HepG2 (cell line): ENCODE results near the gene BCL2L1. TPM values are rescaled to one million over a fixed set of nuclear protein-coding genes. Genes with fewer than 3 reads are reported as not detected.
A peak's percentile ranks its signal among the peaks of the same experiment; 100 is the strongest.

ENCODE experiments used
- ATAC-seq: fragments of 200-7000 bp; cut with Tn5 transposase; 3 replicates; pipeline ENCODE4 v1.9.1; 2020; ENCODE audit warnings: mild to moderate bottlenecking, moderate library complexity
- BruUV-seq: library from RNA; stranded (reverse); fragments of 400-500 nt; replicated peaks from 2 replicates; lab custom pipeline; 2021; lab: Mats Ljungman, UMichigan
- CTCF ChIA-PET: fragments of 300-600 bp; formaldehyde crosslinking; extraction: SDS; loops from one replicate; lab custom pipeline; 2021; ENCODE audit warnings: low total read pairs, inconsistent platforms, low intra/inter-chr PET ratio; lab: Yijun Ruan, JAX
- POLR2A ChIA-PET: fragments of 350-600 bp; sonication (Branson Sonifier 250); formaldehyde crosslinking; loops from one replicate; lab custom pipeline; 2020; ENCODE audit warnings: antibody characterized with exemption, inconsistent platforms; lab: Yijun Ruan, JAX
- DNase-seq: peaks from one replicate; pipeline ENCODE4 v3.0.0-alpha.2; 2015; ENCODE audit warnings: low spot score
- FAIRE-seq: peaks from 3 replicates; lab custom pipeline; 2011; peaks lifted over from hg19 to GRCh38; lab: Jason Lieb, UNC
- H2AFZ ChIP-seq: one replicate; pipeline ENCODE4 v1.6.1; 2011; ENCODE audit warnings: low read length, inconsistent platforms
- H3K27ac ChIP-seq: fragments of 300-600 bp; 3 replicates; pipeline ENCODE4 v1.8.0; 2011; ENCODE audit warnings: mixed run types, mild to moderate bottlenecking, mixed read lengths, low read length, inconsistent platforms; ENCODE audit not compliant: insufficient read depth; ENCODE audit errors: extremely low read length
- H3K27me3 ChIP-seq, 2 experiments: fragments of 200-600 bp in 1 of 2; 2 replicates in 1 of 2; 3 replicates in 1 of 2; pipeline versions ENCODE4 v1.6.0 to v1.8.0; 2011; ENCODE audit warnings: low read length in 2 of 2, mild to moderate bottlenecking in 2 of 2, moderate library complexity in 2 of 2, inconsistent platforms in 1 of 2; ENCODE audit not compliant: insufficient read depth in 2 of 2, control insufficient read depth in 1 of 2
- H3K36me3 ChIP-seq, 2 experiments: fragments of 200-600 bp in 1 of 2; replicated peaks in 1 of 2; 2 replicates in 1 of 2; 3 replicates in 1 of 2; pipeline versions ENCODE4 v1.5.1 to v1.8.0; 2011; ENCODE audit warnings: low read length in 2 of 2, inconsistent platforms in 1 of 2; ENCODE audit not compliant: insufficient read depth in 2 of 2, control insufficient read depth in 1 of 2
- H3K4me1 ChIP-seq: 2 replicates; pipeline ENCODE4 v1.5.1; 2012; ENCODE audit warnings: low read length, inconsistent platforms; ENCODE audit not compliant: insufficient read depth
- H3K4me2 ChIP-seq: 2 replicates; pipeline ENCODE4 v1.6.0; 2011; ENCODE audit warnings: low read depth, low read length, inconsistent platforms
- H3K4me3 ChIP-seq, 3 experiments: fragments of 200-600 bp in 1 of 3; sonication (generic), shearing (Covaris generic) in 1 of 3; replicated peaks in 1 of 3; 2 replicates each; pipeline ENCODE4 v1.5.1; 2011 to 2016; ENCODE audit warnings: low read length in 3 of 3, inconsistent platforms in 2 of 3, low read depth in 2 of 3, mild to moderate bottlenecking in 2 of 3, control low read depth in 1 of 3, mixed read lengths in 1 of 3; ENCODE audit not compliant: insufficient read depth in 1 of 3
- H3K79me2 ChIP-seq: one replicate; pipeline ENCODE4 v1.6.1; 2011; ENCODE audit warnings: low read length, inconsistent platforms; ENCODE audit not compliant: insufficient read depth
- H3K9ac ChIP-seq: 2 replicates; pipeline ENCODE4 v1.6.0; 2011; ENCODE audit warnings: mild to moderate bottlenecking, low read depth, low read length, inconsistent platforms; ENCODE audit not compliant: insufficient read depth
- H3K9me3 ChIP-seq: 2 replicates; pipeline ENCODE4 v1.5.1; 2012; ENCODE audit warnings: mild to moderate bottlenecking, low read length
- H4K20me1 ChIP-seq: 2 replicates; pipeline ENCODE4 v1.6.0; 2011; ENCODE audit warnings: inconsistent platforms, mild to moderate bottlenecking, low read length, moderate library complexity; ENCODE audit not compliant: insufficient read depth
- BCL6 ChIP-seq: IDR thresholded peaks from 2 replicates; pipeline ENCODE4 v1.6.1; 2016; ENCODE audit warnings: missing genetic modification reagents, missing compliant biosample characterization
- DPF2 ChIP-seq: sonication (generic); formaldehyde crosslinking; IDR thresholded peaks from 2 replicates; pipeline ENCODE4 v1.4.0; 2020; ENCODE audit warnings: mild to moderate bottlenecking, low read depth, missing genetic modification reagents, borderline replicate concordance
- FOXK1 ChIP-seq: sonication (generic); formaldehyde crosslinking; IDR thresholded peaks from 2 replicates; pipeline ENCODE4 v1.4.0; 2020; ENCODE audit warnings: low read depth, missing genetic modification reagents, borderline replicate concordance
- GMEB2 ChIP-seq: IDR thresholded peaks from 2 replicates; pipeline ENCODE4 v1.6.1; 2016; ENCODE audit warnings: missing biosample characterization, missing genetic modification reagents, low read depth
- HIVEP1 ChIP-seq: sonication (generic); formaldehyde crosslinking; IDR thresholded peaks from 2 replicates; pipeline ENCODE4 v1.4.0; 2020; ENCODE audit warnings: mild to moderate bottlenecking, missing genetic modification reagents
- JARID2 ChIP-seq: sonication (generic); formaldehyde crosslinking; IDR thresholded peaks from 2 replicates; pipeline ENCODE4 v1.8.1; 2023; ENCODE audit warnings: missing genetic modification reagents, inconsistent platforms; ENCODE audit not compliant: insufficient replicate concordance
- KDM2A ChIP-seq: sonication (generic); formaldehyde crosslinking; IDR thresholded peaks from 2 replicates; pipeline ENCODE4 v1.4.0; 2020; ENCODE audit warnings: low read depth, missing genetic modification reagents, borderline replicate concordance
- MEIS2 ChIP-seq: sonication (generic); formaldehyde crosslinking; IDR thresholded peaks from 2 replicates; pipeline ENCODE4 v1.9.0; 2021; ENCODE audit warnings: mild to moderate bottlenecking, missing genetic modification reagents
- NFYB ChIP-seq: sonication (generic); formaldehyde crosslinking; IDR thresholded peaks from 2 replicates; pipeline ENCODE4 v1.4.0; 2020; ENCODE audit warnings: missing genetic modification reagents
- NONO ChIP-seq, 2 experiments: fragments of 450-650 bp in 1 of 2; sonication (generic) in 1 of 2; formaldehyde crosslinking in 1 of 2; IDR thresholded peaks in 1 of 2; conservative IDR thresholded peaks in 1 of 2; 2 replicates each; pipeline versions ENCODE4 v1.6.1 to v1.8.0; 2017 to 2022; ENCODE audit warnings: mild to moderate bottlenecking in 1 of 2, missing genetic modification reagents in 1 of 2, moderate library complexity in 1 of 2
- NR3C1 ChIP-seq: sonication (generic); formaldehyde crosslinking; IDR thresholded peaks from 2 replicates; pipeline ENCODE4 v1.4.0; 2020; ENCODE audit warnings: missing genetic modification reagents
- PATZ1 ChIP-seq: sonication (generic); formaldehyde crosslinking; IDR thresholded peaks from 2 replicates; pipeline ENCODE4 v1.4.0; 2020; ENCODE audit warnings: missing genetic modification reagents
- PITX1 ChIP-seq: sonication (generic); formaldehyde crosslinking; IDR thresholded peaks from 2 replicates; pipeline ENCODE4 v1.5.1; 2020; ENCODE audit warnings: mild to moderate bottlenecking, missing genetic modification reagents
- RBM22 ChIP-seq: fragments of 200-400 bp; formaldehyde crosslinking; optimal IDR thresholded peaks from 2 replicates; pipeline ENCODE3; 2017; ENCODE audit warnings: mild to moderate bottlenecking, low read length, moderate library complexity
- STAG1 ChIP-seq: sonication (generic); formaldehyde crosslinking; IDR thresholded peaks from 2 replicates; pipeline ENCODE4 v1.4.0; 2020; ENCODE audit warnings: missing genetic modification reagents
- ZC3H13 ChIP-seq: sonication (generic); formaldehyde crosslinking; IDR thresholded peaks from 2 replicates; pipeline ENCODE4 v1.8.1; 2023; ENCODE audit warnings: mild to moderate bottlenecking, missing genetic modification reagents, moderate library complexity
- ZNF563 ChIP-seq: sonication (generic); formaldehyde crosslinking; IDR thresholded peaks from 2 replicates; pipeline ENCODE4 v1.8.0; 2022; ENCODE audit warnings: mild to moderate bottlenecking, moderate library complexity, missing genetic modification reagents
- ZNF619 ChIP-seq: sonication (generic); formaldehyde crosslinking; IDR thresholded peaks from 2 replicates; pipeline ENCODE4 v1.4.0; 2020; ENCODE audit warnings: mild to moderate bottlenecking, missing genetic modification reagents
- ZNF660 ChIP-seq: sonication (generic); formaldehyde crosslinking; IDR thresholded peaks from 2 replicates; pipeline ENCODE4 v1.5.1; 2020; ENCODE audit warnings: mild to moderate bottlenecking, low read depth, missing genetic modification reagents, borderline replicate concordance
- ZNF713 ChIP-seq: sonication (generic); formaldehyde crosslinking; IDR thresholded peaks from 2 replicates; pipeline ENCODE4 v1.4.0; 2020; ENCODE audit warnings: mild to moderate bottlenecking, missing genetic modification reagents
- ZNF788 ChIP-seq: sonication (generic); formaldehyde crosslinking; IDR thresholded peaks from 2 replicates; pipeline ENCODE4 v1.5.0; 2020; ENCODE audit warnings: mild to moderate bottlenecking, missing genetic modification reagents, borderline replicate concordance
- WGBS: methylation state at CpG from one replicate; pipeline ENCODE4 v1.1.6; 2017; ENCODE audit warnings: low lambda C conversion rate; 5-methylcytosine and 5-hydroxymethylcytosine counted together
- in situ Hi-C: cut with HindIII; loops from 2 replicates; pipeline ENCODE4 v1.10.0; 2017; ENCODE audit warnings: low pct_unique_long_range_greater_than_20kb; ENCODE audit not compliant: extremely low pct_ligation_motif_present
- intact Hi-C: fragments of 100-400 bp; cut with micrococcal nuclease; formaldehyde crosslinking; loops from one replicate; pipeline ENCODE4 v1.10.0; 2022; ENCODE audit not compliant: unreplicated experiment
- polyA plus RNA-seq, 8 experiments: library from polyadenylated mRNA; depleted of rRNA in 3 of 8; stranded (reverse) in 7 of 8; unstranded in 1 of 8; fragments of >200 nt; fragmentation: Illumina TruSeq in 4 of 8; extraction: Trizol in 4 of 8; gene quantifications; 2 replicates each; pipeline versions ENCODE4 v1.2.1 to v1.2.3, GENCODE V29; 2011 to 2016; ENCODE audit warnings: low read depth in 4 of 8, missing spikeins in 1 of 8, mixed read lengths in 1 of 8; ENCODE audit not compliant: insufficient read depth in 1 of 8
- total RNA-seq, 5 experiments: library from RNA; depleted of rRNA; stranded (reverse); fragments of >200 nt; fragmentation: Illumina TruSeq; extraction: Trizol; gene quantifications; 2 replicates each; pipeline ENCODE4 v1.2.3, GENCODE V29; 2016; ENCODE audit warnings: low read depth in 1 of 5

Gene BCL2L1
- total and polyA plus RNA-seq, 2 of the 13 experiments (the other 11 are each of a cell fraction or from before 2014, with no cell fraction given): 164 to 258 TPM

- TF ChIP-seq DPF2 (CRISPR knock-in tag) (no peak), BCL6 (no peak), STAG1 (0 out of 2 replicates have a peak, but pooled peaks have one; percentile 3), NFYB (CRISPR knock-in tag) (no peak)
Observed at GRCh38 chr20:31693402-31693801, 29.3 kb downstream of the BCL2L1 start (continued).

GRCh38 chr20:31691646-31692275, 30.9 kb downstream of the BCL2L1 start:
- H3K4me3 ChIP-seq: no peak overlapping the region
- CTCF ChIA-PET: no interaction called here
- peak overlapping the region; percentile 23 for H3K27ac ChIP-seq
- H3K79me2 ChIP-seq: peaks cover 90% of the 10 kb centered on the region
- intact Hi-C loops: no loop called here
- no peaks in the 10 kb centered on the region for H3K27me3 ChIP-seq
- in situ Hi-C loops: no loop called here
- no peak overlapping the region for H3K9ac ChIP-seq
- no peaks in the 10 kb centered on the region for H3K9me3 ChIP-seq
- BruUV-seq: no TSS peak
- ATAC-seq (no peak), FAIRE-seq (no peak), DNase-seq (no peak)
- POLR2A ChIA-PET: interaction anchor here (1.1 to 28.1 kb wide), 5 partner anchors 10 to 58 kb away, joined by 3 to 2822 read pairs (median 18); partner anchors contain the start of gene BCL2L1
- H3K36me3 ChIP-seq: peaks cover 42 to 73% of the 10 kb centered on the region in 2 experiments
- H3K4me1 ChIP-seq: peaks cover 67% of the 10 kb centered on the region
- H3K4me2 ChIP-seq: no peak overlapping the region
- 96% methylated on average over 1 of the region's 1 CpG for WGBS
- peaks cover 7% of the 10 kb centered on the region; the same call in 1 of the 2 replicates for H4K20me1 ChIP-seq
- no peak overlapping the region for H2AFZ ChIP-seq
- TF ChIP-seq ZNF563 (no peak), ZNF660 (CRISPR knock-in tag) (no peak), ZC3H13 (CRISPR knock-in tag) (0 out of 2 replicates have a peak, but pooled peaks have one; percentile 54), HIVEP1 (no peak), PATZ1 (CRISPR knock-in tag) (no peak), GMEB2 (CRISPR knock-in tag) (no peak), NR3C1 (no peak), RBM22 (peak; percentile 97), ZNF619 (CRISPR knock-in tag) (no peak), NONO (IDR thresholded peaks at IDR 0.05) (no peak), NONO (CRISPR knock-in tag; conservative IDR thresholded peaks at IDR 0.05) (0 out of 2 replicates have a peak, but pooled peaks have one; percentile 23), ZNF788 (CRISPR knock-in tag) (no peak), ZNF713 (CRISPR knock-in tag) (no peak), FOXK1 (no peak), JARID2 (no peak), PITX1 (CRISPR knock-in tag) (peak; percentile 38; the same call in 1 of the 2 replicates), KDM2A (CRISPR knock-in tag) (no peak), MEIS2 (no peak)
